C4-2B (cell line): ENCODE data around the gene EVA1C.
"Not testable (repeated sequence)": the region's sequence is repeated elsewhere in the genome, so short reads cannot be mapped to it uniquely, and the experiment has no call there.

Experiments used
- CTCF ChIP-seq: fragments of 450-650 bp; conservative IDR thresholded peaks from 2 replicates; pipeline ENCODE4 v1.5.1; 2017; ENCODE audit warnings: mild to moderate bottlenecking
- ZFX ChIP-seq: fragments of 450-650 bp; IDR thresholded peaks from 2 replicates; pipeline ENCODE4 v1.6.1; 2017

- TF ChIP-seq CTCF, ZFX: not testable (repeated sequence)
Observed at GRCh38 chr21:32531561-32531960, 119.1 kb downstream of the EVA1C start.
